Stimulated activated CD4-positive, alpha-beta T cell treated with anti-CD3 and anti-CD28 coated beads, Interleukin-2, amount 100 ng/mL, for 4 hours (primary cell): ENCODE results near the gene CORO2B.

Experiments used
- DNase-seq: peaks from one replicate; pipeline ENCODE4 v3.0.0-alpha.2; 2020; ENCODE audit warnings: low read depth

The CORO2B gene

GRCh38 chr15:68650901-68651709 is 72.3 kb downstream of the CORO2B start:
- no peak for DNase-seq

GRCh38 chr15:68651916-68652525 is 73.2 kb downstream of the CORO2B start:
- DNase-seq = no peak

GRCh38 chr15:68653031-68653635 is 74.3 kb downstream of the CORO2B start:
- DNase-seq = no peak

- DNase-seq = no peak
These were observed 75.0 kb downstream of the CORO2B start for GRCh38 chr15:68653801-68654200.

- no peak for DNase-seq
These were observed 76.2 kb downstream of the CORO2B start for GRCh38 chr15:68654786-68655560.

GRCh38 chr15:68655686-68656437 is 77.1 kb downstream of the CORO2B start:
- no peak for DNase-seq

- DNase-seq = no peak
These were observed 77.6 kb downstream of the CORO2B start for GRCh38 chr15:68656438-68656739.

- DNase-seq = no peak
These were observed 79.4 kb downstream of the CORO2B start for GRCh38 chr15:68658151-68658550.

- DNase-seq = no peak
These were observed 80.0 kb downstream of the CORO2B start for GRCh38 chr15:68658641-68659358.

- DNase-seq = no peak
These were observed 84.7 kb downstream of the CORO2B start for GRCh38 chr15:68663526-68663925.

GRCh38 chr15:68666120-68666811 is 87.5 kb downstream of the CORO2B start:
- no peak for DNase-seq

- DNase-seq = no peak
These were observed 88.1 kb downstream of the CORO2B start for GRCh38 chr15:68666812-68667450.

GRCh38 chr15:68667800-68668625 is 89.2 kb downstream of the CORO2B start:
- DNase-seq = no peak

- DNase-seq = no peak
These were observed 90.3 kb downstream of the CORO2B start for GRCh38 chr15:68668926-68669600.

- DNase-seq = no peak
These were observed 93.5 kb downstream of the CORO2B start for GRCh38 chr15:68672251-68672650.

GRCh38 chr15:68672781-68673205 is 94.0 kb downstream of the CORO2B start:
- DNase-seq = no peak

- no peak for DNase-seq
These were observed 96.2 kb downstream of the CORO2B start for GRCh38 chr15:68674975-68675374.

- no peak for DNase-seq
These were observed 97.3 kb downstream of the CORO2B start for GRCh38 chr15:68676011-68676605.
